B cell (primary cell): ENCODE data around the gene TTC27. TPM values are rescaled to one million over a fixed set of nuclear protein-coding genes. Genes with fewer than 3 reads are reported as not detected.

ENCODE experiments used
- ATAC-seq: fragments of 200-7000 bp; cut with Tn5 transposase; one replicate; pipeline ENCODE4 v1.10.0; 2021; ENCODE audit warnings: low read depth, mild to moderate bottlenecking, moderate number of reproducible peaks, moderate library complexity
- CTCF ChIA-PET: fragments of 350-600 bp; sonication (Branson Sonifier 250); formaldehyde crosslinking; loops from one replicate; lab custom pipeline; 2021; ENCODE audit warnings: antibody characterized with exemption, inconsistent platforms; lab: Charles Lee
- POLR2A ChIA-PET: fragments of 350-600 bp; sonication (Branson Sonifier 250); formaldehyde crosslinking; loops from one replicate; lab custom pipeline; 2021; ENCODE audit warnings: antibody characterized with exemption; lab: Charles Lee
- DNase-seq: peaks from one replicate; pipeline ENCODE4 v3.0.0; 2013
- H2AFZ ChIP-seq: 2 replicates; pipeline ENCODE4 v1.6.1; 2012; ENCODE audit warnings: mild to moderate bottlenecking, low read depth, low read length; ENCODE audit not compliant: insufficient read depth, poor library complexity, severe bottlenecking
- H3K27ac ChIP-seq, 2 donors: 1 replicate in 1 of 2; 2 replicates in 1 of 2; pipeline ENCODE4 v1.5.1; 2012 to 2013; ENCODE audit warnings: low read length in 2 of 2, mild to moderate bottlenecking in 2 of 2, moderate library complexity in 1 of 2
- H3K27me3 ChIP-seq, 4 experiments: fragments of 200-600 bp in 1 of 4; sonication (generic) in 1 of 4; replicated peaks in 1 of 4; 1 replicate in 2 of 4; 2 replicates in 2 of 4; pipeline versions ENCODE4 v1.6.1 to v1.7.0; 2013 to 2016; ENCODE audit warnings: low read length in 3 of 4, mild to moderate bottlenecking in 2 of 4, mixed read lengths in 1 of 4, moderate library complexity in 1 of 4; ENCODE audit not compliant: insufficient read depth in 4 of 4, control insufficient read depth in 3 of 4; ENCODE audit errors: control extremely low read depth in 1 of 4
- H3K36me3 ChIP-seq, 2 experiments: replicated peaks in 1 of 2; 1 replicate in 1 of 2; 2 replicates in 1 of 2; pipeline versions ENCODE4 v1.6.1 to v1.7.1; 2013; ENCODE audit warnings: low read length in 1 of 2; ENCODE audit not compliant: insufficient read depth in 2 of 2, control insufficient read depth in 1 of 2; ENCODE audit errors: control extremely low read depth in 1 of 2, extremely low read depth in 1 of 2
- H3K4me1 ChIP-seq, 2 donors: fragments of 200-600 bp in 1 of 2; sonication (generic) in 1 of 2; 1 replicate in 1 of 2; 2 replicates in 1 of 2; pipeline versions ENCODE4 v1.5.1 to v1.6.1; 2013 to 2017; ENCODE audit warnings: low read length in 2 of 2; ENCODE audit not compliant: control insufficient read depth in 2 of 2, insufficient read depth in 2 of 2
- H3K4me2 ChIP-seq: replicated peaks from 2 replicates; pipeline ENCODE3; 2012; ENCODE audit warnings: mild to moderate bottlenecking, low read depth, low read length; ENCODE audit not compliant: poor library complexity, severe bottlenecking
- H3K4me3 ChIP-seq, 5 experiments: fragments of 200-600 bp in 1 of 5; sonication (generic) in 1 of 5; 1 replicate in 3 of 5; 2 replicates in 2 of 5; pipeline versions ENCODE4 v1.5.1 to v1.7.0; 2011 to 2016; ENCODE audit warnings: low read length in 4 of 5, mild to moderate bottlenecking in 4 of 5, low read depth in 2 of 5, control low read depth in 1 of 5, moderate library complexity in 1 of 5; ENCODE audit not compliant: insufficient read depth in 1 of 5; ENCODE audit errors: control extremely low read depth in 1 of 5, extremely low read depth in 1 of 5
- H3K79me2 ChIP-seq: fragments of 200-600 bp; sonication (generic); one replicate; pipeline ENCODE4 v1.6.0; 2016; ENCODE audit warnings: low read length; ENCODE audit not compliant: control insufficient read depth, insufficient read depth
- H3K9ac ChIP-seq: fragments of 200-600 bp; sonication (generic); 2 replicates; pipeline ENCODE4 v1.6.1; 2017; ENCODE audit warnings: mild to moderate bottlenecking, low read length, moderate library complexity
- H3K9me3 ChIP-seq, 3 donors: one replicate each; pipeline versions ENCODE4 v1.6.1 to v1.7.1; 2013; ENCODE audit warnings: low read length in 2 of 3; ENCODE audit not compliant: control insufficient read depth in 2 of 3, insufficient read depth in 1 of 3; ENCODE audit errors: control extremely low read depth in 1 of 3
- H4K20me1 ChIP-seq: 2 replicates; pipeline ENCODE4 v1.6.0; 2012; ENCODE audit warnings: mild to moderate bottlenecking, low read length; ENCODE audit not compliant: insufficient read depth, control insufficient read depth, poor library complexity, severe bottlenecking
- H3K27ac Mint-ChIP-seq: one replicate; pipeline ENCODE4 v1.8.0; 2021; ENCODE audit warnings: mixed read lengths
- H3K27me3 Mint-ChIP-seq: one replicate; pipeline ENCODE4 v1.8.0; 2021; ENCODE audit warnings: mixed read lengths
- H3K4me1 Mint-ChIP-seq: one replicate; pipeline ENCODE4 v1.8.0; 2021; ENCODE audit warnings: mixed read lengths
- H3K4me3 Mint-ChIP-seq: one replicate; pipeline ENCODE4 v1.8.0; 2021; ENCODE audit warnings: mixed read lengths
- H3K9me3 Mint-ChIP-seq: one replicate; pipeline ENCODE4 v1.8.0; 2022; ENCODE audit warnings: mixed read lengths; ENCODE audit not compliant: insufficient read depth
- CTCF ChIP-seq: fragments of 200-600 bp; IDR thresholded peaks from one replicate; pipeline ENCODE4 v1.8.0; 2022; ENCODE audit warnings: antibody characterized with exemption, mild to moderate bottlenecking
- EZH2 ChIP-seq: IDR thresholded peaks from 2 replicates; pipeline ENCODE4 v1.6.1; 2012; ENCODE audit warnings: borderline replicate concordance, low read depth, mild to moderate bottlenecking, moderate library complexity, low read length; ENCODE audit not compliant: insufficient read depth, poor library complexity, severe bottlenecking
- WGBS: methylation state at CpG from one replicate; pipeline ENCODE4 v1.1.5; 2013; ENCODE audit warnings: missing lambda C conversion rate; ENCODE audit not compliant: insufficient coverage; 5-methylcytosine and 5-hydroxymethylcytosine counted together
- intact Hi-C: fragments of 100-400 bp; cut with micrococcal nuclease; formaldehyde crosslinking; loops from one replicate; pipeline ENCODE4 v1.10.0; 2022
- polyA plus RNA-seq: library from polyadenylated mRNA; depleted of rRNA; stranded (reverse); fragments of >200 nt; gene quantifications from 2 replicates; pipeline ENCODE4 v1.2.3, GENCODE V29; 2012
- total RNA-seq, 2 donors: library from RNA; stranded (reverse); fragments of 120-200 nt in 1 of 2; gene quantifications; 1 replicate in 1 of 2; 2 replicates in 1 of 2; pipeline versions ENCODE4 v1.2.3 to v1.2.4, GENCODE V29; 2013 to 2022

Gene TTC27
- total and polyA plus RNA-seq, 2 donors (not counting 1 experiment from before 2014, with no cell fraction given): 22.7 to 28.5 TPM

- Histone ChIP-seq H3K9me3 (no peaks in the 10 kb centered on the region), H3K4me2 (no peak overlapping the region), H3K27me3 (no peaks in the 10 kb centered on the region), H3K79me2 (no peaks in the 10 kb centered on the region), H3K27ac (no peak overlapping the region), H3K4me1 (no peaks in the 10 kb centered on the region), H3K4me3 (no peak overlapping the region), H3K9ac (no peak overlapping the region), H3K36me3 (peaks cover 0 to 1% of the 10 kb centered on the region in 2 experiments), H4K20me1 (no peaks in the 10 kb centered on the region), H2AFZ (no peak overlapping the region)
- DNase-seq (no peak), ATAC-seq (no peak)
- CTCF ChIA-PET: no interaction called here
- Mint-ChIP-seq H3K4me3 (no peak overlapping the region), H3K4me1 (no peaks in the 10 kb centered on the region), H3K27ac (no peak overlapping the region), H3K27me3 (no peaks in the 10 kb centered on the region), H3K9me3 (no peaks in the 10 kb centered on the region)
- TF ChIP-seq EZH2: no peak
- TF ChIP-seq CTCF: no peak
- POLR2A ChIA-PET: no interaction called here
- intact Hi-C loops: no loop called here
- WGBS: no CpG with 5 or more reads among the region's 3 CpGs
These were observed 192.2 kb downstream of the TTC27 start for GRCh38 chr2:32820088-32820487.

- Histone ChIP-seq H3K9ac (no peak overlapping the region), H2AFZ (no peak overlapping the region), H3K4me2 (no peak overlapping the region), H3K79me2 (no peaks in the 10 kb centered on the region), H3K27me3 (no peaks in the 10 kb centered on the region), H3K27ac (no peak overlapping the region), H3K36me3 (peaks cover 0 to 1% of the 10 kb centered on the region in 2 experiments), H3K4me3 (no peak overlapping the region), H3K9me3 (no peaks in the 10 kb centered on the region), H4K20me1 (no peaks in the 10 kb centered on the region), H3K4me1 (no peaks in the 10 kb centered on the region)
- no peaks in the 10 kb centered on the region for H3K9me3 Mint-ChIP-seq
- intact Hi-C loops: no loop called here
- H3K27ac Mint-ChIP-seq: no peak overlapping the region
- no peak for ATAC-seq
- no peaks in the 10 kb centered on the region for H3K27me3 Mint-ChIP-seq
- no peak overlapping the region for H3K4me3 Mint-ChIP-seq
- 100% methylated on average over 1 of the region's 1 CpG for WGBS
- ChIA-PET POLR2A (no interaction called here), CTCF (no interaction called here)
- H3K4me1 Mint-ChIP-seq: no peaks in the 10 kb centered on the region
- no peak for DNase-seq
- TF ChIP-seq CTCF (no peak), EZH2 (no peak)
These were observed 192.9 kb downstream of the TTC27 start for GRCh38 chr2:32820701-32821100.
